GM12801 (cell line): ENCODE measurements around the gene AIFM1.

ENCODE experiments used
- TF ChIP-seq, protein P1 (sequence below): IDR thresholded peaks from one replicate; pipeline ENCODE4 v1.5.1; 2011; ENCODE audit warnings: control low read depth; ENCODE audit not compliant: insufficient read length; ENCODE audit errors: extremely low read depth

Gene AIFM1

DNA sequence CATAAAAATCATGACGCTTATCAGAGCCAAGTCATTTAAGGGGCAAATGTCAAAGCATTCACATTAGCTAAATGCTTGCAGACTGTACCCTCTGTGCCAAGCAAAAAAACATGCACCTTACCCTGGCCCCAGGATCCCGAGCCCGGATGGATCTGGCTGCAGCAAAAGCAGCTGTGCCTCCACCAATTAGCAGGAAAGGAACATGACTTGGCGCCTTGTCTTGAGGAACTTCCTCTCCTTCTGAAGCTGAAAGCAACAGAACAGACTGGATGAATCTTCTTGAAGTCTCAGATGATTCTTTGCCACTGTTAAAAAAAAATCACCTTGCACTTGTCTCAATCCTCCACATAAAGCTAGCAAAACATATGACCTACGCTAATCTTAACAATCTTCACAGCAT lies 18.0 kb downstream of the AIFM1 start:
- TF ChIP-seq, protein P1, sequence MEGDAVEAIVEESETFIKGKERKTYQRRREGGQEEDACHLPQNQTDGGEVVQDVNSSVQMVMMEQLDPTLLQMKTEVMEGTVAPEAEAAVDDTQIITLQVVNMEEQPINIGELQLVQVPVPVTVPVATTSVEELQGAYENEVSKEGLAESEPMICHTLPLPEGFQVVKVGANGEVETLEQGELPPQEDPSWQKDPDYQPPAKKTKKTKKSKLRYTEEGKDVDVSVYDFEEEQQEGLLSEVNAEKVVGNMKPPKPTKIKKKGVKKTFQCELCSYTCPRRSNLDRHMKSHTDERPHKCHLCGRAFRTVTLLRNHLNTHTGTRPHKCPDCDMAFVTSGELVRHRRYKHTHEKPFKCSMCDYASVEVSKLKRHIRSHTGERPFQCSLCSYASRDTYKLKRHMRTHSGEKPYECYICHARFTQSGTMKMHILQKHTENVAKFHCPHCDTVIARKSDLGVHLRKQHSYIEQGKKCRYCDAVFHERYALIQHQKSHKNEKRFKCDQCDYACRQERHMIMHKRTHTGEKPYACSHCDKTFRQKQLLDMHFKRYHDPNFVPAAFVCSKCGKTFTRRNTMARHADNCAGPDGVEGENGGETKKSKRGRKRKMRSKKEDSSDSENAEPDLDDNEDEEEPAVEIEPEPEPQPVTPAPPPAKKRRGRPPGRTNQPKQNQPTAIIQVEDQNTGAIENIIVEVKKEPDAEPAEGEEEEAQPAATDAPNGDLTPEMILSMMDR: no peak

DNA sequence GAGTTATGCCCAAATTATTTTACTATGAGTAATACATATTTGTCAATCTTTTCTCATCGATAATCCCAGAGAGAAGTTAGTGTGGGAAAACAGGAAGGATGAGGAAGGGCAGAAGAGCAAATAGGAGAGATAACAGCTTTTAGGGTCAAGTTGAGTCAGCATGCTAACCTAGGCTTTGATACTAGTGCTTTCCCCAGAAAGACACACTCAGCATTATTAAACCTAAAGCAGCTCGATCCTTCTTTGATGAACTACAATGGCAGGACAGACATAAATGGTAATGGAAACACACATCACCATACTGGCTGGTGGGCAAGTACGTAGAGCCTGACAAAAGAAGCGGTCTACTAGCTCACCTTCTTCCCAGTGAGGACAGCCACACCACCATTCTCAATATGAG lies 20.5 kb downstream of the AIFM1 start:
- TF ChIP-seq, protein P1: no peak

DNA sequence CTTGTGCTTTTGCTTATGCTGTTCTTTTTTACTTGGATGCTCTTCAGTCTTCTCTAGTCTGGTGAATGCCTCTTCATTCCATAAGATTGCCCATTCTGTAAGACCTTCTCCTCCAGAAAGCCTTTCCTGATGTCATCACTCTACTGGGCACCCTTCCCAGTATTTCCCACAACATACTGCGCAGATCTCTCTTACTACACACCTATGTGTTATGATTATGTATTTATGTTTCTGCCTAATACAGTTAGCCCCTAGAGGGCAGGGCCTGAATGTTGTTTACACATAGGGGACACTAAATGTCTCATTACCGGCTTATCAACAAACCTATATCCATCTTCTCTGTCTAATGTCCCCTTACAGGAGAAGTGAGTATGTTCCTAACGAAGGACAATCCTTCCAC lies 21.1 kb downstream of the AIFM1 start:
- TF ChIP-seq, protein P1: no peak

DNA sequence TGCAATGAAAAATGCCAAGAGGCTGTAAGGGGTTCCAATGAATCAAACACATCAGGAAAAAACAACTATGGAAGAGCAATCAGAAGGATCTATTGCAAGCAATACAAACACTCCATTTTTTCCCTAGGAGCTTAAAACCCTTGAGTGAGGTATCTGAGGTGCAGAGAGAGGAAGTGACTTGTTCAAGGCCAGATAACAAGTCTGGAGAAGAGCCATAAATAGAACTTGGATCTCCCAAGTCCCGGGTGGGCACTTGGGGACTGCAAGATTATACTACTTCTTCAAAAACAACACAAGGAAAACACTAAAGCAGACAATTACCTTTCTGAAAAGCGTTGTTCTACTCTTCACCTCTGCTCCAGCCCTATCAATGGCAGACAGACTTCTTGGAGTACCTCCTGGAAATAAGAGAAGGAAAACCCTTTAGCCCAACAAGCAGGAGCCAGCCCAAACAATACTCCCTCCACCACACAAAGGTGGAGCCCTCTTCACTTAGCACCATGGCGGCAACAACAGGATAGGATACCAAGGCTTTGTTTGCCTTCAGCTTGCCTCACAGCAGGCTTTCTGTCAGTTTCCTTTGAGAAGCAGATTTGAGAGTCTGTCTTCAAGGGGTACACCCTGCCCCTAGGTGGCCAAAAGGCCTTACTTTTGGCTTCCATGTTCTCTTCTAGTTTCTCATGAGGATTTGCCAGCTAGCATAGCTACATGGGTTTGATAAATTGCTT lies 26.0 kb downstream of the AIFM1 start:
- TF ChIP-seq, protein P1: no peak

DNA sequence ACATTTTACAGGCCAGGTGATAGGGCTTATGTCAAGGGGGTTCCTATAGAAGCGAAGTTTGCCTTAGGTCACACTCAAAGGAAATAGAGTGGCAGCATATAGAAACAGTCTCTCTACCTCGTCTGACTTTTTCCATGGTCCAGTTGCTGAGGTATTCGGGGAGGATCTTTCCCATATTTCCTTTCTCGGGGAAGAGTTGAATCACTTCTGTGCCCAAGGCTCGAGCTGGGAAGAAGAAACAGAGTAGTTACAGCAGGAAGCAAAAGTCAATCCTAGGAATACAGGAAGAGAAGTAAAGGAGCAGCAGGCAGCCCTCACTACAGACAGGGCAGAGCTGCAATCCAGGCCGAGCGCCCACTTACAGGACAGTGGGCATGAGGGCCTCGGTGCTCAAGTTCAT lies 28.7 kb downstream of the AIFM1 start:
- TF ChIP-seq, protein P1: no peak

DNA sequence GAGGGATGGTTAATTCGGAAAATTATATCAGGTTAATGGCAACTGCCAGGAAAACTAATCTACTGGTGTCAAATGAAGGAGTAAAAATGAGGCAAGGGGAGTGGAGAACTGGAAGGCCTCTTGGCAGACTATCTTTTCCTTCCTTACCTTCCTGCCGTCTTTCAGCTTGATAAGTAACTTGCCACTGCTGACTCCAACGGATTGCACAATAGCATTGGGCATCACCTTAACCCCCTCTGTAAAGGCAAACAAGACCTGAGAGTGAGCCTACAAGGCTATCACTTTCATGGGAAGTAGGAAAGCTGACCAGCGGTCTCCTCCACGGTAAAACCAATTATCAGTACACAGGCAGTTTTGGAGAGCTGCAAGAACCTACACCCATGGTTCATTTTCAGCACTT lies 29.1 kb downstream of the AIFM1 start:
- TF ChIP-seq, protein P1: no peak

DNA sequence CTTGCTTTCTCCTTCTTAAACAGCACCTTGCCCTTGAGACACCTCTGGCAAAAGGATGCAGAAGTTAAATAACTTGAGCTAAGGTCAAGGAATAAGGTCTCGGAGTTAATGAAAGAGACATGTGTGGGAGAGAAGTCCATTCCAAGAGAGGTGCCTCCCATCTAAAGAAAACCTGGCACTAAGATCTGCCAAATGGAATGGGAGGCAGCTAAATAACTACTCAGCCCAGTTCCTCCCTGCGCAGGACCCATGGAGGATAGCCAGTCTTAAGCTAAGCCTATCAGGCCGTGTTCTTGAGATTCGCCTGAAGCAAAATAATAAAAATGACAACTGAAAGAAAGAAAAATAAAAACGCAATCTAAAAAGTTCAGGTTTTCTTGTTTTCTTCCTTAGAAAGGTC lies 34.7 kb downstream of the AIFM1 start:
- TF ChIP-seq, protein P1: no peak
